ENCODE data around the gene CX3CR1.

The CX3CR1 gene

DNA sequence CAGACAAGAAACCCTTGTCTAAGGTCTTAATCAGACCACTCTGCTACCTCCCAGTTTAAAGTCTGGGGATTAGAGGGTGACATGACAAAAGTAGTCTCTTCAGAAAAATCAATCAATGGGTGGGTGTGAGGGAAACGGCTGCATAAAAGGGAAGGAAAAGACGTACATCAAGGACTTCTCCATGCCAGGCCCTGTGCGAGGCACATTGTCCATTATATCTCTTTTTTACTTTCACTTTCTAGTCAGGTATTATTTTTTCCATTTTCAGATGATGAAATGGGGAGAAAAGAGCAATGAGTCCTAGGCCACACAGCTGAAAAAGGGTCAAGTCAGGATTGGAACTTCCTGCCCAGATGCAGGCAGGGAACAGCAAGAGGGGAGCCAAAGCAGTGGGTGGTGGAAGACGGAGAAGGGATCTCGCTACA lies 4.6 kb upstream of the CX3CR1 start:
- H3K36me3 ChIP-seq, result no peaks in the 10 kb centered on the region
- intact Hi-C loops (cut with DNase I; ENCODE audit: low total_unique reads), result no loop called here
- H3K27me3 ChIP-seq, result no peaks in the 10 kb centered on the region
- DNase-seq, result no peak
- H3K4me3 ChIP-seq, result no peak overlapping the region
- no peaks in the 10 kb centered on the region for H3K4me1 ChIP-seq
- H3K27ac ChIP-seq, result no peak overlapping the region
- no peaks in the 10 kb centered on the region for H3K9me3 ChIP-seq
- TF ChIP-seq, protein P1, sequence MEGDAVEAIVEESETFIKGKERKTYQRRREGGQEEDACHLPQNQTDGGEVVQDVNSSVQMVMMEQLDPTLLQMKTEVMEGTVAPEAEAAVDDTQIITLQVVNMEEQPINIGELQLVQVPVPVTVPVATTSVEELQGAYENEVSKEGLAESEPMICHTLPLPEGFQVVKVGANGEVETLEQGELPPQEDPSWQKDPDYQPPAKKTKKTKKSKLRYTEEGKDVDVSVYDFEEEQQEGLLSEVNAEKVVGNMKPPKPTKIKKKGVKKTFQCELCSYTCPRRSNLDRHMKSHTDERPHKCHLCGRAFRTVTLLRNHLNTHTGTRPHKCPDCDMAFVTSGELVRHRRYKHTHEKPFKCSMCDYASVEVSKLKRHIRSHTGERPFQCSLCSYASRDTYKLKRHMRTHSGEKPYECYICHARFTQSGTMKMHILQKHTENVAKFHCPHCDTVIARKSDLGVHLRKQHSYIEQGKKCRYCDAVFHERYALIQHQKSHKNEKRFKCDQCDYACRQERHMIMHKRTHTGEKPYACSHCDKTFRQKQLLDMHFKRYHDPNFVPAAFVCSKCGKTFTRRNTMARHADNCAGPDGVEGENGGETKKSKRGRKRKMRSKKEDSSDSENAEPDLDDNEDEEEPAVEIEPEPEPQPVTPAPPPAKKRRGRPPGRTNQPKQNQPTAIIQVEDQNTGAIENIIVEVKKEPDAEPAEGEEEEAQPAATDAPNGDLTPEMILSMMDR (IDR thresholded peaks at IDR 0.05), result no peak

DNA sequence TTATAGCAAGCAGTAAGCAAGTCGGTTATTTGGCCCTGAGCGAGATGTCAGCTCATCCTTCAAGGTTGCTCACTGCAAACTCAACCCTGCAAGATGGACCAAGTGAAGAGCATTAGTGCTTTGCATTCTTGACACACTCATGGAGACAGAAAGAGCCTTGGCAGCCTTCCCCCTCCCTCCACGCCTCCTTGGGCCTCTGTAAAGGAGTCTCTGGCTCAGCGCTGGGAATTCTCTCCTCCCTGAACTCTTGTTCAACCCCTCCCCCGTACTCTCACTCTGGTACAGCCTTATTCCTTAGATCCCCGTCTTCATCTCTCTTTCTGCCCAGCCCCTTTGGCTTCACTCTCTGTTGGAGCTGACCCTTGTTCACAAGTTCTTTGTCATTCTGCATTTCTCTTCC lies 2.2 kb upstream of the CX3CR1 start:
- no peak for DNase-seq
- Histone ChIP-seq H3K9me3 (no peaks in the 10 kb centered on the region), H3K4me1 (peaks cover 0 to 4% (median 0%) of the 10 kb centered on the region in 4 donors), H3K27me3 (no peaks in the 10 kb centered on the region), H3K36me3 (no peaks in the 10 kb centered on the region), H3K4me3 (no peak overlapping the region), H3K27ac (no peak overlapping the region)
- intact Hi-C loops (cut with DNase I; ENCODE audit: low total_unique reads), result no loop called here
- TF ChIP-seq, protein P1 (IDR thresholded peaks at IDR 0.05), result no peak

DNA sequence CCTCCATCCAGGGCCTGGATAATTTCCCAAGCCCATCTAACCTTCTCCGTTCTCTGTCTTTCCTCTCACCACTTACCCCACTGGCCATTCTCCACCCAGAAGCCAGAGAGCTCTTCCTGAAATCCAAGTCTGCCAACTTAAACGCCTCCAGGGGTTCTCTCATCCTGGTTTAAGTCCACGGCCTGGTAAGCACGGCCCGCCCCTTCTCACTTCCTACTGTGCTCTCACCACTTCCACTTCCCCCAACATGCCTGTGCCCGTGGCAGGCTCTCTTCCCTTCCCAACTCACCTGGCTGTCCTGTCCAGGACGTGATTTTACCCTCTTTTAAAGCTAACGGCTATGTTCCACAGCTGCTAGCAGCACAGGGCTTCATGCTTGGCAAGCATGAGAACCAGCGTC lies 1.7 kb upstream of the CX3CR1 start:
- TF ChIP-seq, protein P1 (IDR thresholded peaks at IDR 0.05), result no peak
- Histone ChIP-seq H3K9me3 (no peaks in the 10 kb centered on the region), H3K36me3 (no peaks in the 10 kb centered on the region), H3K27me3 (no peaks in the 10 kb centered on the region), H3K4me1 (peaks cover 0 to 4% (median 0%) of the 10 kb centered on the region in 4 donors), H3K27ac (no peak overlapping the region), H3K4me3 (no peak overlapping the region)
- no peak for DNase-seq
- intact Hi-C loops (cut with DNase I; ENCODE audit: low total_unique reads), result no loop called here

DNA sequence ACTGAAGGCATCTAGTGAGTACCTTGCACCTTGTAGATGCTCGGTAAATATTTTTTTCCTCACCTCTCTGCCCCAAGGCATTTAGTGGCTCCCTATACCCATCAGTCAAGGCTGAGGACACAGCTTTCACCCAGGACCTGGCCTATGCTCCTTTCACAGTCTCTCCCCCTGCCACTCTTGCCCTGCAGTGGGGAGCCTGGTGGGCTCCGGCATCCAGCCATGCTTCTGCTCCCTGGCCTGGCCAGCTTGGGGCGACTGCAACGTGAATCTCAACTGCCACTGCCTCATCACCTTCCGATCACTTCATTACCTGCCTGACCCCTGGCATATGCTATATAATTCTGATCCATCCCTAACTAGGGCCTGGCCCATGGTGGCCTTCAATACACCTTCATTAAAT lies 735 bp upstream of the CX3CR1 start:
- TF ChIP-seq, protein P1 (IDR thresholded peaks at IDR 0.05), result no peak
- Histone ChIP-seq H3K36me3 (no peaks in the 10 kb centered on the region), H3K4me1 (peaks cover 0 to 4% (median 0%) of the 10 kb centered on the region in 4 donors), H3K27ac (no peak overlapping the region), H3K27me3 (no peaks in the 10 kb centered on the region), H3K9me3 (no peaks in the 10 kb centered on the region), H3K4me3 (no peak overlapping the region)
- intact Hi-C loops (cut with DNase I; ENCODE audit: low total_unique reads), result no loop called here
- no peak for DNase-seq

DNA sequence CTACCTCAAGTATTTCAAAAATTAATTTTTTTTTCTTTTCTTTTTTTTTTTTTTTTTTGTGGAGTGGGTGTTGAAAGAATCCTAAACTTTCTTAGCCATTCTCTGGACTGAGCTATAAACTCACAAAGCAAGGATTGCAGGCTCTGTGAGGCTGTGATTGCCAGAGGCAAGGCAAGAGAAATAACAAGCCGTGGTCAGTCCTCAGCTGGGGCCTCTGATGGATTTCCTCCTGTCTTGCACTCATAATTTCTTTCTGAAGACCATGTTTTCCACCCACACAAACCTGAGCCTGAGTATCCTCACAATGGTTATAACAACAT lies 1.3 kb downstream of the CX3CR1 start:
- no peak for DNase-seq
- Histone ChIP-seq H3K27ac (no peak overlapping the region), H3K4me1 (peaks cover 0 to 4% (median 0%) of the 10 kb centered on the region in 4 donors), H3K4me3 (no peak overlapping the region), H3K9me3 (no peaks in the 10 kb centered on the region), H3K36me3 (no peaks in the 10 kb centered on the region), H3K27me3 (no peaks in the 10 kb centered on the region)
- intact Hi-C loops (cut with DNase I; ENCODE audit: low total_unique reads), result no loop called here
- TF ChIP-seq, protein P1 (IDR thresholded peaks at IDR 0.05), result no peak

Data from tibial artery (tissue), 4 donors.